Mesenchymal stem cell (in vitro differentiated cells and primary cell): Measurements from ENCODE around the gene MOCOS.

Experiments
- DNase-seq: peaks from one replicate; pipeline ENCODE4 v3.0.0-alpha.2; 2013
- H2AFZ ChIP-seq: one replicate; pipeline ENCODE4 v1.6.1; 2013; ENCODE audit warnings: low read depth, mild to moderate bottlenecking, control low read depth, inconsistent platforms, low read length, moderate library complexity
- H2AK5ac ChIP-seq: 2 replicates; pipeline ENCODE4 v1.6.1; 2013; ENCODE audit warnings: low read length, moderate library complexity, mild to moderate bottlenecking, inconsistent platforms; ENCODE audit not compliant: severe bottlenecking
- H2BK120ac ChIP-seq: one replicate; pipeline ENCODE4 v1.6.1; 2013; ENCODE audit warnings: low read depth, mild to moderate bottlenecking, inconsistent platforms, low read length, moderate library complexity
- H2BK12ac ChIP-seq, 2 experiments: one replicate each; pipeline ENCODE4 v1.6.1; 2013; ENCODE audit warnings: inconsistent platforms in 2 of 2, low read length in 2 of 2, mild to moderate bottlenecking in 2 of 2, moderate library complexity in 2 of 2, control low read depth in 1 of 2
- H2BK15ac ChIP-seq: one replicate; pipeline ENCODE4 v1.6.1; 2013; ENCODE audit warnings: mild to moderate bottlenecking, low read depth, inconsistent platforms; ENCODE audit not compliant: poor library complexity, severe bottlenecking
- H2BK5ac ChIP-seq: 2 replicates; pipeline ENCODE4 v1.6.1; 2013; ENCODE audit warnings: low read depth, mild to moderate bottlenecking, low read length, control low read depth, inconsistent platforms; ENCODE audit not compliant: poor library complexity, severe bottlenecking
- H3K14ac ChIP-seq, 2 experiments: one replicate each; pipeline ENCODE4 v1.6.1; 2013; ENCODE audit warnings: inconsistent platforms in 2 of 2, low read length in 2 of 2, control low read depth in 1 of 2, mild to moderate bottlenecking in 1 of 2, moderate library complexity in 1 of 2
- H3K18ac ChIP-seq, 2 experiments: one replicate each; pipeline ENCODE4 v1.6.1; 2013; ENCODE audit warnings: inconsistent platforms in 2 of 2, low read length in 2 of 2, control low read depth in 1 of 2, low read depth in 1 of 2, mild to moderate bottlenecking in 1 of 2
- H3K23ac ChIP-seq, 2 experiments: one replicate each; pipeline ENCODE4 v1.6.1; 2013; ENCODE audit warnings: inconsistent platforms in 2 of 2, low read length in 2 of 2, mild to moderate bottlenecking in 2 of 2, moderate library complexity in 2 of 2, control low read depth in 1 of 2
- H3K27ac ChIP-seq: 2 replicates; pipeline ENCODE4 v1.5.1; 2013; ENCODE audit warnings: mild to moderate bottlenecking, moderate library complexity, low read length, control low read depth, inconsistent platforms; ENCODE audit not compliant: poor library complexity, severe bottlenecking
- H3K27me3 ChIP-seq, 2 experiments: 2 replicates each; pipeline versions ENCODE4 v1.6.1 to v1.7.0; 2013; ENCODE audit warnings: low read length in 2 of 2, mild to moderate bottlenecking in 2 of 2, moderate library complexity in 2 of 2, control low read depth in 1 of 2, inconsistent platforms in 1 of 2; ENCODE audit not compliant: control insufficient read depth in 1 of 2, insufficient read depth in 1 of 2
- H3K36me3 ChIP-seq, 2 experiments: 2 replicates each; pipeline versions ENCODE4 v1.6.1 to v1.7.0; 2013; ENCODE audit warnings: low read length in 2 of 2, control low read depth in 1 of 2, inconsistent platforms in 1 of 2, low read depth in 1 of 2, mild to moderate bottlenecking in 1 of 2; ENCODE audit not compliant: insufficient read depth in 2 of 2, control insufficient read depth in 1 of 2
- H3K4ac ChIP-seq, 2 experiments: one replicate each; pipeline ENCODE4 v1.6.1; 2013; ENCODE audit warnings: inconsistent platforms in 2 of 2, low read length in 2 of 2, mild to moderate bottlenecking in 2 of 2, moderate library complexity in 2 of 2, control low read depth in 1 of 2, low read depth in 1 of 2
- H3K4me1 ChIP-seq: 2 replicates; pipeline ENCODE4 v1.6.1; 2013; ENCODE audit warnings: low read depth, low read length, control low read depth; ENCODE audit not compliant: control insufficient read depth, insufficient read depth
- H3K4me2 ChIP-seq: 2 replicates; pipeline ENCODE4 v1.6.1; 2013; ENCODE audit warnings: low read length, mild to moderate bottlenecking, inconsistent platforms; ENCODE audit not compliant: poor library complexity, severe bottlenecking
- H3K4me3 ChIP-seq, 2 experiments: 2 replicates each; pipeline versions ENCODE4 v1.5.1 to v1.7.0; 2013; ENCODE audit warnings: low read length in 2 of 2, mild to moderate bottlenecking in 2 of 2, control low read depth in 1 of 2, low read depth in 1 of 2; ENCODE audit not compliant: insufficient read depth in 1 of 2
- H3K79me1 ChIP-seq: replicated peaks from 2 replicates; pipeline ENCODE4 v1.6.1; 2013; ENCODE audit warnings: mild to moderate bottlenecking, control low read depth, low read length, inconsistent platforms; ENCODE audit not compliant: poor library complexity, severe bottlenecking
- H3K9ac ChIP-seq: 2 replicates; pipeline ENCODE4 v1.7.0; 2013; ENCODE audit warnings: mild to moderate bottlenecking, low read length, moderate library complexity
- H3K9me3 ChIP-seq: 2 replicates; pipeline ENCODE4 v1.7.0; 2013; ENCODE audit warnings: mild to moderate bottlenecking, low read length; ENCODE audit not compliant: control insufficient read depth
- H4K8ac ChIP-seq: one replicate; pipeline ENCODE4 v1.6.1; 2013; ENCODE audit warnings: inconsistent platforms, mild to moderate bottlenecking, low read length, moderate library complexity
- H4K91ac ChIP-seq: one replicate; pipeline ENCODE4 v1.6.1; 2013; ENCODE audit warnings: mild to moderate bottlenecking, low read length, inconsistent platforms
- WGBS: methylation state at CpG from one replicate; pipeline ENCODE4 v1.1.7; 2013; ENCODE audit warnings: mixed read lengths; 5-methylcytosine and 5-hydroxymethylcytosine counted together

Gene MOCOS

DNA sequence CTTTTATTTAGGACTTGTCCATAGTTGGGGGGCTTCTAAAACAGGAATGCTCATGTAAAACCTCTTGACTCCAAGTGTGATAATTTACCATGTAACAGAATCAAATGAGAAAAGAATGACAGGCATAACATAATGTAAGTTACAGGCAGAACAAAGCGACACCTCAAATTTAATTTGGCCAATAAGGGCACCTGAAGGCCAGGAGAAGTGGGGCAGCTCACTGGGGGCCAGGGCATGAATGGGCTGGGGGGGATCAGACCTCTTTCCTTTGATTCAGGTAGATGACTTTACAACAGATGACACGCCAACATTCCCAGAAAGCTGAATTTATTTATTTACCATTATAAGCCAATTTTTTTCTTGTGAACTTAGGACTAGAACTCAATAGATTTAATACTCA, 14.5 kb downstream of the MOCOS start:
- DNase-seq = no peak
- Histone ChIP-seq H2AFZ (no peak overlapping the region), H3K27ac (no peak overlapping the region), H3K79me1 (peaks cover 14% of the 10 kb centered on the region), H3K4me1 (no peaks in the 10 kb centered on the region), H3K14ac (no peak overlapping the region), H2AK5ac (no peak overlapping the region), H3K36me3 (peaks cover 34 to 47% of the 10 kb centered on the region in 2 experiments), H2BK5ac (no peak overlapping the region), H2BK15ac (no peak overlapping the region), H3K27me3 (no peaks in the 10 kb centered on the region), H3K9me3 (no peaks in the 10 kb centered on the region), H3K4me2 (no peak overlapping the region), H4K91ac (no peak overlapping the region), H3K23ac (no peak overlapping the region), H3K18ac (no peak overlapping the region), H4K8ac (no peak overlapping the region), H3K9ac (no peak overlapping the region), H2BK120ac (no peak overlapping the region), H3K4ac (no peak overlapping the region), H3K4me3 (no peak overlapping the region), H2BK12ac (no peak overlapping the region)
- whole genome bisulfite sequencing = 100% methylated on average over 1 of the region's 2 CpGs

DNA sequence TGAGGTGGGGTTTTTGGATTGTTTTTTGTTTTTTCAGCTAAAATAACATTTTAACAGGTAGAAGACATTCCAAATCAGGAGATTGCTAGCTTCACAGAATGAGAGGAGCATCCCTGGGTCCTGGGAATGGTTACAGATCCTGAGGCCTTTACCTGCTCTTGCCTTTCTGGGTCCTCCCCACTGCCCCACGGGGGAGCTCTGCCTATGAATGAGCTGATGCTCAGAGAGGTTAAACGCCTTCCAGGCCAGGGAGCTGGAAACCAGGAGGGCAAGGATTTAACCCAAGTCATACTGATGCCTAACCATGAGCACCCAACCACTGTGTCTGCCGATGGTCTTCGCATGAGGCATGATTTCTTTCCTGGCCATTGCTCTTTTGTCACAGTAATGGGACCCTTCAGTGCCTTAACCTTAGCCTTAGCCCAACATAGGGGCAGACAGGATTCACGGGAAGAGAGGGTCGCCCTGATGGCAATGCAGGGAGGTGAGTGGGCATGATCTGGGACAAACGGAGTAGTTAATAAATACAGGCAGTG, 16.1 kb downstream of the MOCOS start:
- no peaks in the 10 kb centered on the region for H3K27me3 ChIP-seq
- peaks cover 11% of the 10 kb centered on the region for H3K79me1 ChIP-seq
- no peak overlapping the region for H4K8ac ChIP-seq
- no peak overlapping the region for H3K4ac ChIP-seq
- peaks cover 4% of the 10 kb centered on the region for H3K9me3 ChIP-seq
- no peak overlapping the region for H2AK5ac ChIP-seq
- WGBS = 69% methylated on average over 7 of the region's 7 CpGs
- no peak overlapping the region for H2AFZ ChIP-seq
- no peak overlapping the region for H4K91ac ChIP-seq
- no peak for DNase-seq
- H3K23ac ChIP-seq = no peak overlapping the region
- no peak overlapping the region for H2BK120ac ChIP-seq
- H3K14ac ChIP-seq = no peak overlapping the region
- H2BK12ac ChIP-seq = no peak overlapping the region
- no peak overlapping the region for H3K18ac ChIP-seq
- no peak overlapping the region for H3K27ac ChIP-seq
- peaks cover 40 to 47% of the 10 kb centered on the region in 2 experiments for H3K36me3 ChIP-seq
- H3K4me1 ChIP-seq = no peaks in the 10 kb centered on the region
- no peak overlapping the region for H3K4me3 ChIP-seq
- H2BK15ac ChIP-seq = no peak overlapping the region
- no peak overlapping the region for H3K9ac ChIP-seq
- no peak overlapping the region for H2BK5ac ChIP-seq
- H3K4me2 ChIP-seq = no peak overlapping the region

DNA sequence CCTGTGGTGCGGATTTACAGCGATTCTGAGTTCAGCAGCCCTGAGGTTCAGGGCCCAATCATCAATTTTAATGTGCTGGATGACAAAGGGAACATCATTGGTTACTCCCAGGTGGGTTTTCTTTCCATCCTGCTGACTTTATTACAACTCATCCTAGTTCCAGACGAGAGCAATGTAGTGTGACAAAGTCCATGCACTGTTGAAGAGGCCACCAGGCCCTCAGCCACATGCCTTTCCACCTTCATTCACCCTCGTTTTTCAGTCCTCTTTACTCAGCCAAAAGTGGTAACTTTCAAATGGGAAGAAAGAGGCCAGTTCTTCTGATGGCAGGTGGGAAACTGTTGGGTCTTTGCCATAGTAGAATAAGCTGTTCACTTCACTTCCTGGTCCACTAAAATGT, 17.9 kb downstream of the MOCOS start:
- H4K8ac ChIP-seq = no peak overlapping the region
- no peak overlapping the region for H3K9ac ChIP-seq
- 77% methylated on average over 4 of the region's 4 CpGs for WGBS
- no peaks in the 10 kb centered on the region for H3K4me1 ChIP-seq
- no peak for DNase-seq
- H2AFZ ChIP-seq = no peak overlapping the region
- no peak overlapping the region for H2BK15ac ChIP-seq
- H3K27ac ChIP-seq = no peak overlapping the region
- no peak overlapping the region for H3K14ac ChIP-seq
- H3K27me3 ChIP-seq = no peaks in the 10 kb centered on the region
- H3K4me2 ChIP-seq = no peak overlapping the region
- H2AK5ac ChIP-seq = no peak overlapping the region
- peaks cover 31 to 35% of the 10 kb centered on the region in 2 experiments for H3K36me3 ChIP-seq
- peaks cover 10% of the 10 kb centered on the region for H3K79me1 ChIP-seq
- no peak overlapping the region for H2BK5ac ChIP-seq
- no peak overlapping the region for H3K18ac ChIP-seq
- H3K4me3 ChIP-seq = no peak overlapping the region
- no peak overlapping the region for H3K23ac ChIP-seq
- peaks cover 4% of the 10 kb centered on the region for H3K9me3 ChIP-seq
- no peak overlapping the region for H3K4ac ChIP-seq
- H2BK12ac ChIP-seq = no peak overlapping the region
- no peak overlapping the region for H4K91ac ChIP-seq
- no peak overlapping the region for H2BK120ac ChIP-seq

GRCh38 chr18:36207303-36207702, 20.0 kb downstream of the MOCOS start:
- peaks cover 1% of the 10 kb centered on the region for H3K4me1 ChIP-seq
- no peak overlapping the region for H4K8ac ChIP-seq
- H2BK120ac ChIP-seq = no peak overlapping the region
- H3K27ac ChIP-seq = no peak overlapping the region
- DNase-seq = no peak
- H3K4ac ChIP-seq = no peak overlapping the region
- no peak overlapping the region for H3K4me2 ChIP-seq
- no peak overlapping the region for H3K14ac ChIP-seq
- no peak overlapping the region for H3K18ac ChIP-seq
- WGBS = 79% methylated on average over 1 of the region's 1 CpG
- no peak overlapping the region for H3K23ac ChIP-seq
- H4K91ac ChIP-seq = no peak overlapping the region
- H3K79me1 ChIP-seq = peaks cover 8% of the 10 kb centered on the region
- H3K36me3 ChIP-seq = peaks cover 26 to 32% of the 10 kb centered on the region in 2 experiments
- H2AFZ ChIP-seq = no peak overlapping the region
- H3K9me3 ChIP-seq = peaks cover 4% of the 10 kb centered on the region
- H2AK5ac ChIP-seq = no peak overlapping the region
- no peaks in the 10 kb centered on the region for H3K27me3 ChIP-seq
- H2BK5ac ChIP-seq = no peak overlapping the region
- no peak overlapping the region for H3K4me3 ChIP-seq
- H2BK12ac ChIP-seq = no peak overlapping the region
- no peak overlapping the region for H2BK15ac ChIP-seq
- no peak overlapping the region for H3K9ac ChIP-seq
